GM23338 (cell line): Measurements from ENCODE around the gene FOXG1. TPM values are rescaled to one million over a fixed set of nuclear protein-coding genes. Genes with fewer than 3 reads are reported as not detected.

Experiments used
- ATAC-seq: fragments of 200-7000 bp; cut with Tn5 transposase; 3 replicates; pipeline ENCODE4 v1.9.1; 2020
- DNase-seq: peaks from one replicate; pipeline ENCODE4 v3.0.0-alpha.2; 2015; ENCODE audit warnings: low spot score
- H2AFZ ChIP-seq: fragments of 200-600 bp; sonication (generic); 2 replicates; pipeline ENCODE4 v1.8.0; 2016; ENCODE audit warnings: antibody characterized with exemption, mild to moderate bottlenecking, moderate library complexity
- H3F3A ChIP-seq: fragments of 200-600 bp; sonication (generic); replicated peaks from 2 replicates; pipeline ENCODE4 v1.8.0; 2017; ENCODE audit warnings: antibody characterized with exemption, mixed run types, low read depth
- H3K27ac ChIP-seq: fragments of 200-600 bp; sonication (generic); 2 replicates; pipeline ENCODE4 v1.6.1; 2016; ENCODE audit warnings: low read depth
- H3K27me3 ChIP-seq: fragments of 200-600 bp; sonication (generic); 2 replicates; pipeline ENCODE4 v1.8.0; 2016; ENCODE audit warnings: mild to moderate bottlenecking, mixed run types, moderate library complexity; ENCODE audit not compliant: insufficient read depth
- H3K36me3 ChIP-seq: fragments of 200-600 bp; sonication (generic); 2 replicates; pipeline ENCODE4 v1.8.0; 2016; ENCODE audit warnings: mild to moderate bottlenecking; ENCODE audit not compliant: insufficient read depth
- H3K4me1 ChIP-seq: fragments of 200-600 bp; sonication (generic); 2 replicates; pipeline ENCODE4 v1.8.0; 2016; ENCODE audit warnings: mild to moderate bottlenecking, moderate library complexity; ENCODE audit not compliant: insufficient read depth
- H3K4me2 ChIP-seq: fragments of 200-600 bp; sonication (generic); 2 replicates; pipeline ENCODE4 v1.7.1; 2017; ENCODE audit warnings: mixed run types
- H3K4me3 ChIP-seq: fragments of 200-600 bp; sonication (generic); 2 replicates; pipeline ENCODE4 v1.6.1; 2016; ENCODE audit warnings: mixed run types
- H3K79me2 ChIP-seq: fragments of 200-600 bp; sonication (generic); replicated peaks from 2 replicates; pipeline ENCODE4 v1.8.0; 2017; ENCODE audit warnings: mild to moderate bottlenecking; ENCODE audit not compliant: insufficient read depth
- H3K9me2 ChIP-seq: fragments of 200-600 bp; sonication (generic); 2 replicates; pipeline ENCODE4 v1.8.0; 2017; ENCODE audit not compliant: insufficient read depth
- H4K20me1 ChIP-seq: fragments of 200-600 bp; sonication (generic); replicated peaks from 2 replicates; pipeline ENCODE4 v1.8.0; 2017; ENCODE audit warnings: mild to moderate bottlenecking; ENCODE audit not compliant: insufficient read depth
- H3K27ac Mint-ChIP-seq: 2 replicates; pipeline ENCODE4 v1.8.0; 2020; ENCODE audit warnings: inconsistent platforms, mild to moderate bottlenecking, moderate library complexity, mixed read lengths
- H3K27me3 Mint-ChIP-seq: 3 replicates; pipeline ENCODE4 v1.8.0; 2022; ENCODE audit warnings: low read depth, mild to moderate bottlenecking, moderate library complexity, mixed read lengths, inconsistent platforms; ENCODE audit not compliant: insufficient read depth, poor library complexity
- H3K36me3 Mint-ChIP-seq: 3 replicates; pipeline ENCODE4 v1.8.0; 2021; ENCODE audit warnings: low read depth, mild to moderate bottlenecking, inconsistent platforms, moderate library complexity, mixed read lengths
- H3K4me1 Mint-ChIP-seq: 3 replicates; pipeline ENCODE4 v1.8.0; 2020; ENCODE audit warnings: mild to moderate bottlenecking, inconsistent platforms, mixed read lengths
- H3K4me3 Mint-ChIP-seq: 3 replicates; pipeline ENCODE4 v1.8.0; 2021; ENCODE audit warnings: moderate library complexity, mild to moderate bottlenecking, inconsistent platforms, mixed read lengths
- H3K9me3 Mint-ChIP-seq: 3 replicates; pipeline ENCODE4 v1.8.0; 2020; ENCODE audit warnings: moderate library complexity, mild to moderate bottlenecking, inconsistent platforms, mixed read lengths
- EZH2 ChIP-seq: fragments of 200-600 bp; sonication (generic); IDR thresholded peaks from one replicate; pipeline ENCODE4 v1.8.0; 2017; ENCODE audit warnings: antibody characterized with exemption, mild to moderate bottlenecking, low read depth; ENCODE audit not compliant: unreplicated experiment
- EZH2phosphoT487 ChIP-seq: fragments of 200-600 bp; sonication (generic); IDR thresholded peaks from one replicate; pipeline ENCODE4 v1.8.1; 2018; ENCODE audit warnings: antibody characterized with exemption; ENCODE audit not compliant: unreplicated experiment
- NANOG ChIP-seq: IDR thresholded peaks from 2 replicates; pipeline ENCODE4 v1.6.1; 2016; ENCODE audit warnings: antibody characterized with exemption, borderline replicate concordance
- POLR2AphosphoS5 ChIP-seq: IDR thresholded peaks from 2 replicates; pipeline ENCODE4 v1.6.1; 2016; ENCODE audit warnings: antibody characterized with exemption, low read depth
- ZNF331 ChIP-seq: fragments of 250-450 bp; sonication (Bioruptor Pico); IDR thresholded peaks from 2 replicates; pipeline ENCODE4 v1.5.0; 2020; ENCODE audit warnings: low read depth, mild to moderate bottlenecking, moderate library complexity
- polyA plus RNA-seq: library from polyadenylated mRNA; unstranded; fragments of >200 nt; fragmentation: Nextera tagmentation; extraction: Ambion mirVana; gene quantifications from 2 replicates; pipeline ENCODE4 v1.2.1, GENCODE V29; 2016
- total RNA-seq: library from RNA; depleted of rRNA; stranded (reverse); fragments of >200 nt; shearing (Covaris generic); gene quantifications from 2 replicates; pipeline ENCODE4 v1.2.3, GENCODE V29; 2014
- TF ChIP-seq, protein P1 (sequence below): IDR thresholded peaks from one replicate; pipeline ENCODE4 v1.6.1; 2018; ENCODE audit warnings: antibody characterized with exemption; ENCODE audit not compliant: unreplicated experiment
- TF ChIP-seq, protein P2 (sequence below), 2 experiments: fragments of 200-600 bp in 1 of 2; sonication (generic) in 1 of 2; conservative IDR thresholded peaks; 2 replicates each; pipeline versions ENCODE4 v1.5.1 to v1.6.1; 2016 to 2017; ENCODE audit warnings: antibody characterized with exemption in 2 of 2, low read depth in 2 of 2, mild to moderate bottlenecking in 2 of 2, moderate library complexity in 1 of 2

FOXG1 gene
- total and polyA plus RNA-seq, 2 experiments from 2014 or later: 0.05 to 0.10 TPM

DNA sequence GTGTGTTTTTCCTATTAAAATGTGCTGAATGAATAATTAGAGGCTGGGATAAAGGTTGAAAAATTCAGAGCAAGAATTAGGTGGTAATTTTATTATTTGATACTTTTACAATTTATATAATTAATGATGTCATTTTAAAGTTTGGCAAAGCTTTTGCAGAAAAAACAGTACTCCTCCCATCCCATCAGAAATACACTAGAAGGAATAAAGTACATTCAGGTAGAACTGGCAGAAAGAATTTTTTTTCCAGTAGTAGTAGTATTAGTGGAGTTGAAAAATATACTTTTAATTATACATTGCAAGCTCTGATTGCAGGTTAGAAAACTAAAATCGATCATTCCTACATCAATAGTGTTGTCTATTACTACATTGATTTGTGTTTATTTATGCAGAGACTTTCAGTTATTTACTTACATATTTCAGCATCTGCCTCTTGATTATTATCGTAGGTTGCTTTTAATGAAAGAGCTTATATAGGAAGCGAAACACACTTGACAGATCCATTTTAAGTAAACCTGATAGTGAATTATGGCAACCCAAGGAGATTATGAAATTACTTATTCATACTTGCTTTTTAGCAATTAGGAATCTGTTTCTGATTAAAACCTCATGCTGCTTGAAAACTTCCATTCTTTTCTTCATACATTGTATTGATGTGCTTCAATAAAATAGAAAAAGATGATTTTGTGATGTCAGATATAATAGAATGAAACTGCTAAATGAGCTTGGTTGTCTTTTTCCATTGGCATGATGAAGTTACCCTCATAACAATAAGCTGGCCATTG is 10.1 kb downstream of the FOXG1 start:
- peaks cover 100% of the 10 kb centered on the region for H3K27me3 ChIP-seq
- peaks cover 49% of the 10 kb centered on the region for H3K4me1 Mint-ChIP-seq
- H3K27me3 Mint-ChIP-seq: peaks cover 97% of the 10 kb centered on the region
- DNase-seq (no peak), ATAC-seq (no peak)
- H4K20me1 ChIP-seq: peaks cover 19% of the 10 kb centered on the region
- peaks cover 60% of the 10 kb centered on the region for H3K4me1 ChIP-seq
- no peaks in the 10 kb centered on the region for H3K36me3 ChIP-seq
- H2AFZ ChIP-seq: no peak overlapping the region
- H3K36me3 Mint-ChIP-seq: no peaks in the 10 kb centered on the region
- 0 out of 2 replicates have a peak, but pooled peaks cover 12% of the 10 kb centered on the region for H3F3A ChIP-seq
- H3K79me2 ChIP-seq: no peaks in the 10 kb centered on the region
- no peak overlapping the region for H3K27ac ChIP-seq
- H3K4me3 ChIP-seq: no peak overlapping the region
- no peak overlapping the region for H3K4me2 ChIP-seq
- no peaks in the 10 kb centered on the region for H3K9me2 ChIP-seq
- no peak overlapping the region for H3K4me3 Mint-ChIP-seq
- TF ChIP-seq NANOG (no peak), POLR2AphosphoS5 (no peak), ZNF331 (CRISPR knock-in tag) (no peak), EZH2 (no peak)
- TF ChIP-seq, protein P1, sequence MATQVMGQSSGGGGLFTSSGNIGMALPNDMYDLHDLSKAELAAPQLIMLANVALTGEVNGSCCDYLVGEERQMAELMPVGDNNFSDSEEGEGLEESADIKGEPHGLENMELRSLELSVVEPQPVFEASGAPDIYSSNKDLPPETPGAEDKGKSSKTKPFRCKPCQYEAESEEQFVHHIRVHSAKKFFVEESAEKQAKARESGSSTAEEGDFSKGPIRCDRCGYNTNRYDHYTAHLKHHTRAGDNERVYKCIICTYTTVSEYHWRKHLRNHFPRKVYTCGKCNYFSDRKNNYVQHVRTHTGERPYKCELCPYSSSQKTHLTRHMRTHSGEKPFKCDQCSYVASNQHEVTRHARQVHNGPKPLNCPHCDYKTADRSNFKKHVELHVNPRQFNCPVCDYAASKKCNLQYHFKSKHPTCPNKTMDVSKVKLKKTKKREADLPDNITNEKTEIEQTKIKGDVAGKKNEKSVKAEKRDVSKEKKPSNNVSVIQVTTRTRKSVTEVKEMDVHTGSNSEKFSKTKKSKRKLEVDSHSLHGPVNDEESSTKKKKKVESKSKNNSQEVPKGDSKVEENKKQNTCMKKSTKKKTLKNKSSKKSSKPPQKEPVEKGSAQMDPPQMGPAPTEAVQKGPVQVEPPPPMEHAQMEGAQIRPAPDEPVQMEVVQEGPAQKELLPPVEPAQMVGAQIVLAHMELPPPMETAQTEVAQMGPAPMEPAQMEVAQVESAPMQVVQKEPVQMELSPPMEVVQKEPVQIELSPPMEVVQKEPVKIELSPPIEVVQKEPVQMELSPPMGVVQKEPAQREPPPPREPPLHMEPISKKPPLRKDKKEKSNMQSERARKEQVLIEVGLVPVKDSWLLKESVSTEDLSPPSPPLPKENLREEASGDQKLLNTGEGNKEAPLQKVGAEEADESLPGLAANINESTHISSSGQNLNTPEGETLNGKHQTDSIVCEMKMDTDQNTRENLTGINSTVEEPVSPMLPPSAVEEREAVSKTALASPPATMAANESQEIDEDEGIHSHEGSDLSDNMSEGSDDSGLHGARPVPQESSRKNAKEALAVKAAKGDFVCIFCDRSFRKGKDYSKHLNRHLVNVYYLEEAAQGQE: no peak
- TF ChIP-seq, protein P2, sequence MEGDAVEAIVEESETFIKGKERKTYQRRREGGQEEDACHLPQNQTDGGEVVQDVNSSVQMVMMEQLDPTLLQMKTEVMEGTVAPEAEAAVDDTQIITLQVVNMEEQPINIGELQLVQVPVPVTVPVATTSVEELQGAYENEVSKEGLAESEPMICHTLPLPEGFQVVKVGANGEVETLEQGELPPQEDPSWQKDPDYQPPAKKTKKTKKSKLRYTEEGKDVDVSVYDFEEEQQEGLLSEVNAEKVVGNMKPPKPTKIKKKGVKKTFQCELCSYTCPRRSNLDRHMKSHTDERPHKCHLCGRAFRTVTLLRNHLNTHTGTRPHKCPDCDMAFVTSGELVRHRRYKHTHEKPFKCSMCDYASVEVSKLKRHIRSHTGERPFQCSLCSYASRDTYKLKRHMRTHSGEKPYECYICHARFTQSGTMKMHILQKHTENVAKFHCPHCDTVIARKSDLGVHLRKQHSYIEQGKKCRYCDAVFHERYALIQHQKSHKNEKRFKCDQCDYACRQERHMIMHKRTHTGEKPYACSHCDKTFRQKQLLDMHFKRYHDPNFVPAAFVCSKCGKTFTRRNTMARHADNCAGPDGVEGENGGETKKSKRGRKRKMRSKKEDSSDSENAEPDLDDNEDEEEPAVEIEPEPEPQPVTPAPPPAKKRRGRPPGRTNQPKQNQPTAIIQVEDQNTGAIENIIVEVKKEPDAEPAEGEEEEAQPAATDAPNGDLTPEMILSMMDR (conservative IDR thresholded peaks at IDR 0.05; ENCODE audit: low read depth in 2 of 2): no peak
- no peak overlapping the region for H3K27ac Mint-ChIP-seq
- no peaks in the 10 kb centered on the region for H3K9me3 Mint-ChIP-seq

DNA sequence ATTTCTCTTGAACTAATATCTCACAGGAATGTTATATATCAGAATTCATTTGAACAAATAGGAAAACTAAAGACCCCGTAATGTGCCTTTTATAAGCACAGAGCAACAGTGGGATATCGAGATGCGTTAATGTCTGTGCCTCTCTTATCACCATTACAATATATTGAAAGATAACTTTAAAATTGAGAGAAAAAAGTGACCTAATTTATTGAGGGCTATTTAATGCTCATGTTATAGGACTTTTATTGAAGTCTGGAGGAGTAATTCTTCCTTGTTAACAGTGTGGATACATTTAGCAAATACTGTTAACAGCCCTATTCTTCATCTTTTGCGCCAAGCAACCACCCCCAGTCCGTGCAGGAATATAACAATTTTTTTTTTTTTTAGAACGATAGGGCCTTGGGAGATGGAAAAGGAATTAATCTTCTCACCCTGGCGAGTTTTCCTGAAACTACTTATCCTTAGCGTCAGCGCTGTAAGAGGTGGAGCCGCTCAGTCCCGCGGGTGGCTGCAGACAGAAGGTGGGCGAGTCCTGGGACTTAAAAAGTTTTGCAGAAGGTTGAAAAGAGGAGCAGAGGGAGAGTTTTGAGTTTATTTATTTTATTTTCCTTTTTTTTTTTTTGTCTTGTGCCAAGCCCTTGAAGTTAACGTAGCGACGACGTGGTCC is 11.0 kb downstream of the FOXG1 start:
- Mint-ChIP-seq H3K36me3 (no peaks in the 10 kb centered on the region), H3K4me1 (peaks cover 54% of the 10 kb centered on the region), H3K27ac (no peak overlapping the region), H3K4me3 (peak overlapping the region; percentile 56), H3K27me3 (peaks cover 96% of the 10 kb centered on the region), H3K9me3 (no peaks in the 10 kb centered on the region)
- H3K9me2 ChIP-seq: no peaks in the 10 kb centered on the region
- ATAC-seq (no peak), DNase-seq (no peak)
- peaks cover 100% of the 10 kb centered on the region for H3K27me3 ChIP-seq
- H3K4me3 ChIP-seq: peak overlapping the region; percentile 45
- H4K20me1 ChIP-seq: peaks cover 16% of the 10 kb centered on the region
- no peak overlapping the region for H2AFZ ChIP-seq
- TF ChIP-seq EZH2phosphoT487: no peak
- TF ChIP-seq EZH2: peak; percentile 49
- H3K4me1 ChIP-seq: peaks cover 63% of the 10 kb centered on the region
- 0 out of 2 replicates have a peak, but pooled peaks cover 12% of the 10 kb centered on the region for H3F3A ChIP-seq
- H3K79me2 ChIP-seq: no peaks in the 10 kb centered on the region
- no peak overlapping the region for H3K27ac ChIP-seq
- peak overlapping the region; percentile 70; the same call in 1 of the 2 replicates for H3K4me2 ChIP-seq
- H3K36me3 ChIP-seq: no peaks in the 10 kb centered on the region
